ENCODE measurements around the gene CHST4.
"Not testable (repeated sequence)": the region's sequence is repeated elsewhere in the genome, so short reads cannot be mapped to it uniquely, and the experiment has no call there.

Gene CHST4

GRCh38 chr16:71569621-71570020, 43.4 kb downstream of the CHST4 start:
- no peak for DNase-seq (ENCODE audit: low read depth in 2 of 3, low spot score in 1 of 3)

GRCh38 chr16:71570144-71570543, 43.9 kb downstream of the CHST4 start:
- no peak for DNase-seq (ENCODE audit: low read depth in 2 of 3, low spot score in 1 of 3)

- no peak for DNase-seq (ENCODE audit: low read depth in 2 of 3, low spot score in 1 of 3)
Measured at GRCh38 chr16:71572497-71573116, 46.4 kb downstream of the CHST4 start.

- DNase-seq (ENCODE audit: low read depth in 2 of 3, low spot score in 1 of 3) = no peak
Measured at GRCh38 chr16:71573387-71574094, 47.3 kb downstream of the CHST4 start.

GRCh38 chr16:71574702-71575101, 48.5 kb downstream of the CHST4 start:
- no peak for DNase-seq (ENCODE audit: low read depth in 2 of 3, low spot score in 1 of 3)

- no peak for DNase-seq (ENCODE audit: low read depth in 2 of 3, low spot score in 1 of 3)
Measured at GRCh38 chr16:71576971-71577370, 50.7 kb downstream of the CHST4 start, which contains the start of gene TAT. Gene TAT, minus strand, starts transcription at chr16:71577092. Its CDS starts 677 bp downstream, at chr16:71576415.

- DNase-seq (ENCODE audit: low read depth in 2 of 3, low spot score in 1 of 3) = not testable (repeated sequence)
Measured at GRCh38 chr16:71582553-71582848, 56.3 kb downstream of the CHST4 start.

- DNase-seq (ENCODE audit: low read depth in 2 of 3, low spot score in 1 of 3) = no peak
Measured at GRCh38 chr16:71584543-71585317, 58.5 kb downstream of the CHST4 start.

- DNase-seq (ENCODE audit: low read depth in 2 of 3, low spot score in 1 of 3) = no peak
Measured at GRCh38 chr16:71585318-71585703, 59.1 kb downstream of the CHST4 start.

All from stimulated activated CD4-positive, alpha-beta T cell treated with anti-CD3 and anti-CD28 coated beads, Interleukin-12 subunit alpha, Interleukin-12 subunit beta, amount 100 ng/mL, for 48 hours (primary cell).